Neural cell (in vitro differentiated cells): ENCODE results near the gene IFITM10.

Experiments used
- CTCF ChIP-seq: fragments of 450-650 bp; IDR thresholded peaks from 2 replicates; pipeline ENCODE4 v1.5.1; 2014; ENCODE audit warnings: antibody characterized with exemption, mild to moderate bottlenecking, moderate library complexity; ENCODE audit not compliant: poor library complexity, severe bottlenecking
- TAF1 ChIP-seq: IDR thresholded peaks from 2 replicates; pipeline ENCODE4 v1.6.1; 2012; ENCODE audit warnings: low read depth

GRCh38 chr11:1703146-1703545 lies 47.2 kb downstream of the IFITM10 start:
- TF ChIP-seq CTCF (no peak), TAF1 (no peak)
